A673 (cell line): ENCODE results near the gene NEUROD2. TPM values are rescaled to one million over a fixed set of nuclear protein-coding genes. Genes with fewer than 3 reads are reported as not detected.

Source experiments
- BruUV-seq: library from RNA; stranded (reverse); fragments of 400-500 nt; replicated peaks from 2 replicates; lab custom pipeline; 2021; lab: Mats Ljungman, UMichigan
- CTCF ChIA-PET: fragments of 300-600 bp; sonication (Branson Sonifier 250); formaldehyde crosslinking; loops from one replicate; lab custom pipeline; 2022; ENCODE audit warnings: antibody characterized with exemption; lab: Charles Lee
- POLR2A ChIA-PET: fragments of 300-600 bp; sonication (Branson Sonifier 250); formaldehyde crosslinking; loops from one replicate; lab custom pipeline; 2022; ENCODE audit warnings: antibody characterized with exemption; ENCODE audit not compliant: low non-redundant PET; lab: Charles Lee
- DNase-seq: peaks from one replicate; pipeline ENCODE4 v3.0.0-alpha.2; 2015; ENCODE audit warnings: low spot score
- H3K27ac ChIP-seq: fragments of 200-600 bp; sonication (generic); 2 replicates; pipeline ENCODE4 v1.5.1; 2016; ENCODE audit warnings: mixed run types, low read depth, mild to moderate bottlenecking, mixed read lengths, antibody characterized with exemption, low read length; ENCODE audit not compliant: poor library complexity, severe bottlenecking
- H3K27me3 ChIP-seq: fragments of 200-600 bp; sonication (generic); replicated peaks from 2 replicates; pipeline ENCODE4 v1.6.1; 2017; ENCODE audit warnings: mixed run types, low read depth, mild to moderate bottlenecking, mixed read lengths, antibody characterized with exemption, low read length; ENCODE audit not compliant: insufficient read depth, poor library complexity
- H3K36me3 ChIP-seq: fragments of 200-600 bp; sonication (generic); 2 replicates; pipeline ENCODE4 v1.6.1; 2016; ENCODE audit warnings: mixed run types, mild to moderate bottlenecking, mixed read lengths, antibody characterized with exemption, low read length; ENCODE audit not compliant: insufficient read depth, poor library complexity, severe bottlenecking
- H3K4me1 ChIP-seq: fragments of 200-600 bp; sonication (generic); 2 replicates; pipeline ENCODE4 v1.6.1; 2017; ENCODE audit warnings: mixed run types, mild to moderate bottlenecking, mixed read lengths, antibody characterized with exemption, low read length; ENCODE audit not compliant: insufficient read depth, poor library complexity, severe bottlenecking
- H3K4me3 ChIP-seq: fragments of 200-600 bp; sonication (generic); 2 replicates; pipeline ENCODE4 v1.5.1; 2016; ENCODE audit warnings: low read depth, mixed run types, mild to moderate bottlenecking, mixed read lengths, low read length; ENCODE audit not compliant: poor library complexity, severe bottlenecking
- H3K9me3 ChIP-seq: fragments of 200-600 bp; sonication (generic); 2 replicates; pipeline ENCODE4 v1.6.1; 2016; ENCODE audit warnings: mixed run types, low read depth, mild to moderate bottlenecking, mixed read lengths, antibody characterized with exemption, low read length; ENCODE audit not compliant: poor library complexity, severe bottlenecking
- EZH2 ChIP-seq: fragments of 200-600 bp; sonication (generic); IDR thresholded peaks from 2 replicates; pipeline ENCODE4 v1.6.1; 2017; ENCODE audit warnings: borderline replicate concordance, low read depth, mild to moderate bottlenecking, mixed read lengths, antibody characterized with exemption, low read length; ENCODE audit not compliant: poor library complexity, severe bottlenecking
- intact Hi-C: fragments of 100-400 bp; cut with micrococcal nuclease; formaldehyde crosslinking; loops from one replicate; pipeline ENCODE4 v1.10.0; 2022; ENCODE audit not compliant: unreplicated experiment
- total RNA-seq: library from RNA; stranded (reverse); gene quantifications from 2 replicates; pipeline ENCODE4 v1.2.3, GENCODE V29; 2021
- TF ChIP-seq, protein P1 (sequence below): fragments of 300-800, 200-600 bp; sonication (generic); conservative IDR thresholded peaks from 2 replicates; pipeline ENCODE4 v1.5.1; 2017; ENCODE audit warnings: low read depth, mild to moderate bottlenecking, antibody characterized with exemption, low read length, moderate library complexity, mixed read lengths

Gene NEUROD2
- total RNA-seq, 1 experiment from 2014 or later, result not detected

DNA sequence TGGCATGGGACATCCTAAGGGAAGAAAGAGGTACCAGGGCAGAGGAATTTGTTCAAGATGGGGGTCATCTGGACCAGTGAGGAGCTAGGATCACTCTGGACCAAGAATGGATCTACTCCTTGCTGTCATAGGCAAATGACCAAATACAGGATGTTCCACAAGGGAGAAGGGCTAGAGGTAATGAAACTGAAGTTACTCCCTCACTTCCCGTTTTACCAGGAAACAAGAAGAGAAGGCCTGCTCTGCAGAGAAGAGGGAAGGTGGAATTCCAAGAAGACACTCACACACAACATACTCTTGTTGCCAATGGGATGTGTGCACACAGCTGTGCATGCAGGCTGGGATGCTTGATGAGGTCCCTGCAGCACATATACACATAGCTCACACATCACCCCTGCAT is 38.6 kb downstream of the NEUROD2 start:
- H3K27ac ChIP-seq, result no peak overlapping the region
- H3K4me3 ChIP-seq, result no peak overlapping the region
- H3K4me1 ChIP-seq, result no peaks in the 10 kb centered on the region
- ChIA-PET POLR2A (no interaction called here), CTCF (no interaction called here)
- H3K9me3 ChIP-seq, result no peaks in the 10 kb centered on the region
- intact Hi-C loops, result no loop called here
- H3K36me3 ChIP-seq, result no peaks in the 10 kb centered on the region
- BruUV-seq, result no TSS peak
- no peak for DNase-seq
- H3K27me3 ChIP-seq, result no peaks in the 10 kb centered on the region
- TF ChIP-seq EZH2, result no peak
- TF ChIP-seq, protein P1, sequence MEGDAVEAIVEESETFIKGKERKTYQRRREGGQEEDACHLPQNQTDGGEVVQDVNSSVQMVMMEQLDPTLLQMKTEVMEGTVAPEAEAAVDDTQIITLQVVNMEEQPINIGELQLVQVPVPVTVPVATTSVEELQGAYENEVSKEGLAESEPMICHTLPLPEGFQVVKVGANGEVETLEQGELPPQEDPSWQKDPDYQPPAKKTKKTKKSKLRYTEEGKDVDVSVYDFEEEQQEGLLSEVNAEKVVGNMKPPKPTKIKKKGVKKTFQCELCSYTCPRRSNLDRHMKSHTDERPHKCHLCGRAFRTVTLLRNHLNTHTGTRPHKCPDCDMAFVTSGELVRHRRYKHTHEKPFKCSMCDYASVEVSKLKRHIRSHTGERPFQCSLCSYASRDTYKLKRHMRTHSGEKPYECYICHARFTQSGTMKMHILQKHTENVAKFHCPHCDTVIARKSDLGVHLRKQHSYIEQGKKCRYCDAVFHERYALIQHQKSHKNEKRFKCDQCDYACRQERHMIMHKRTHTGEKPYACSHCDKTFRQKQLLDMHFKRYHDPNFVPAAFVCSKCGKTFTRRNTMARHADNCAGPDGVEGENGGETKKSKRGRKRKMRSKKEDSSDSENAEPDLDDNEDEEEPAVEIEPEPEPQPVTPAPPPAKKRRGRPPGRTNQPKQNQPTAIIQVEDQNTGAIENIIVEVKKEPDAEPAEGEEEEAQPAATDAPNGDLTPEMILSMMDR, result no peak

DNA sequence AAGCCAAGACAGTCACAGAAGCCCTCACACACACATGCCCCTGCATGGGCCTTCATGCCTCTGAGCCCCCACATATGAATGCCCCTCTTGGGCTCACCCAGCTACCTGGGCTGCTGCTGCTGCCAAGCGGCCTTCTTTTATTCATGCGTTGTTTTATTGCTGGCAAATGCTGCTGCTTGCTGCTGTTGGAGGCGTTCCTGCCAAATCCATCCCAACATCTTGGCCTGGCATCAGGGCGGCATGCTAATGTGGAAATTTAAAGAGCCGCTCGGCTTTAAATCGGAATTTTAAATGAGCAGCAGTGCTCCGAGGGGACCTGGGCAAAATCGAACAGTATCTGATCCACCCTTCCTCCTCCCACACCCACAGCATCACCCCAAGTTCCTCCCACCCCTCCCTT is 39.0 kb downstream of the NEUROD2 start:
- Histone ChIP-seq H3K4me3 (no peak overlapping the region), H3K27ac (no peak overlapping the region), H3K4me1 (no peaks in the 10 kb centered on the region), H3K27me3 (no peaks in the 10 kb centered on the region), H3K9me3 (no peaks in the 10 kb centered on the region), H3K36me3 (no peaks in the 10 kb centered on the region)
- no peak for TF ChIP-seq EZH2
- TF ChIP-seq, protein P1, result no peak
- POLR2A ChIA-PET, result no interaction called here
- intact Hi-C loops, result no loop called here
- no peak for DNase-seq
- CTCF ChIA-PET, result no interaction called here
- BruUV-seq, result no TSS peak

DNA sequence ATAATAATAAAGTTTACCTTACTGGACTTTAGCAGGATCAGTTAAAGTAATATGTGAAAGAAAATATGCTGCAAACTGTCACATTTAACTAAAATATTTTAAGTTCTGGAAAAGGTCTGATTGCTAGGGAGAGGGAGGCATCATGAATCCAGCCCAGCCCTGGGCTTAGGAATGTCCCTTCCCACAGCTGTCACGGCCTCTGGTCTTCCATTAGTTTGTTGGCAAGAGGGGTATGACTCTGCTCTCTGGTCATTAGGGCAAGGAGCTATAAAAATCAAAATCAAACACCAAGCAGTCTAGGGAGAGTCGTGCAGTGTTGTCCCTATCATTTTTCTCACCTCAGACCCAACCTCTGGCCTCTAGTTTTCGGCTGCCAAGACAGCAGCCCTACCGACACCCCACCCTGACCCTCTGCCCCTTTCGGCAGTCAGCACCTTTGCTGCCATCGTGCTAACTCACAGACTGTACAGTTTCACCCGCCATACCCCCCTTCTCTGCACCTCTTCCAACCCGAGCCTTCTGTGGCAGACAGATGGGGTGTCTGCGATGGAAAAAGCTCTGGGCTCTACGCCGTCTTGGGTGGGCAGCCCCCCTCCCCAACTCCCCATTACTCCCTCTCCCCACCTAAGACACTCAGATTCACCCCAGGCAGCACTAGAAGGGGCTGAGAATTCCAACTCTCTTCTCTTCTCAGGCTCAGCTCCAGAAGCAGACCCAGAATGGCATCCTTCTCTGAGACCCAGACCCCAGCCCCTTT is 41.4 kb downstream of the NEUROD2 start:
- Histone ChIP-seq H3K27ac (no peak overlapping the region), H3K4me1 (no peaks in the 10 kb centered on the region), H3K9me3 (no peaks in the 10 kb centered on the region), H3K27me3 (no peaks in the 10 kb centered on the region), H3K36me3 (no peaks in the 10 kb centered on the region), H3K4me3 (no peak overlapping the region)
- BruUV-seq, result no TSS peak
- TF ChIP-seq EZH2, result no peak
- TF ChIP-seq, protein P1, result no peak
- intact Hi-C loops, result no loop called here
- POLR2A ChIA-PET, result no interaction called here
- DNase-seq, result no peak
- CTCF ChIA-PET, result no interaction called here
